HEK293T (cell line): ENCODE results near the gene OLFML3.
A peak's percentile ranks its signal among the peaks of the same experiment; 100 is the strongest.
"Not testable (repeated sequence)": the region's sequence is repeated elsewhere in the genome, so short reads cannot be mapped to it uniquely, and the experiment has no call there.

Source experiments
- CTCF ChIA-PET: fragments of 350-600 bp; formaldehyde crosslinking; extraction: SDS; loops from one replicate; lab custom pipeline; 2021; ENCODE audit warnings: antibody characterized with exemption, inconsistent platforms; lab: Yijun Ruan, JAX
- POLR2A ChIA-PET: fragments of 350-600 bp; formaldehyde crosslinking; extraction: SDS; loops from one replicate; lab custom pipeline; 2020; ENCODE audit warnings: antibody characterized with exemption, inconsistent platforms; lab: Yijun Ruan, JAX
- DNase-seq: peaks from one replicate; pipeline ENCODE4 v3.0.0; 2012; ENCODE audit warnings: mixed read lengths; ENCODE audit errors: extremely low spot score
- ARNT ChIP-seq: fragments of 450-650 bp; IDR thresholded peaks from 2 replicates; pipeline ENCODE4 v1.6.1; 2017; ENCODE audit warnings: mild to moderate bottlenecking
- BHLHE40 ChIP-seq: fragments of 450-650 bp; IDR thresholded peaks from 2 replicates; pipeline ENCODE4 v1.6.1; 2016; ENCODE audit warnings: mild to moderate bottlenecking, moderate library complexity, borderline replicate concordance
- CTBP1 ChIP-seq: fragments of 450-650 bp; IDR thresholded peaks from 2 replicates; pipeline ENCODE4 v1.6.1; 2016; ENCODE audit warnings: borderline replicate concordance
- ELF4 ChIP-seq: fragments of 450-650 bp; IDR thresholded peaks from 2 replicates; pipeline ENCODE4 v1.6.1; 2017; ENCODE audit warnings: antibody characterized with exemption
- FOXA1 ChIP-seq: fragments of 450-650 bp; IDR thresholded peaks from 2 replicates; pipeline ENCODE4 v1.6.1; 2016; ENCODE audit warnings: mild to moderate bottlenecking
- FOXK2 ChIP-seq: fragments of 450-650 bp; IDR thresholded peaks from 2 replicates; pipeline ENCODE4 v1.6.1; 2016; ENCODE audit warnings: mild to moderate bottlenecking
- FOXM1 ChIP-seq: fragments of 450-650 bp; IDR thresholded peaks from 2 replicates; pipeline ENCODE4 v1.6.1; 2017; ENCODE audit warnings: mild to moderate bottlenecking, borderline replicate concordance
- HDGF ChIP-seq: fragments of 450-650 bp; IDR thresholded peaks from 2 replicates; pipeline ENCODE4 v1.6.1; 2017; ENCODE audit warnings: antibody characterized with exemption, borderline replicate concordance
- L3MBTL2 ChIP-seq: fragments of 450-650 bp; conservative IDR thresholded peaks from 2 replicates; pipeline ENCODE4 v1.6.1; 2016; ENCODE audit warnings: mild to moderate bottlenecking
- LEF1 ChIP-seq: fragments of 450-650 bp; IDR thresholded peaks from 2 replicates; pipeline ENCODE4 v1.6.1; 2017; ENCODE audit warnings: mild to moderate bottlenecking, borderline replicate concordance
- NFRKB ChIP-seq: fragments of 450-650 bp; IDR thresholded peaks from 2 replicates; pipeline ENCODE4 v1.6.1; 2016; ENCODE audit warnings: mild to moderate bottlenecking, moderate library complexity
- SP1 ChIP-seq: fragments of 450-650 bp; IDR thresholded peaks from 2 replicates; pipeline ENCODE4 v1.6.1; 2017
- SUZ12 ChIP-seq: fragments of 450-650 bp; IDR thresholded peaks from 2 replicates; pipeline ENCODE4 v1.6.1; 2016; ENCODE audit warnings: mild to moderate bottlenecking
- TARDBP ChIP-seq: fragments of 450-650 bp; IDR thresholded peaks from 2 replicates; pipeline ENCODE4 v1.6.1; 2016
- ZNF384 ChIP-seq: fragments of 450-650 bp; IDR thresholded peaks from 2 replicates; pipeline ENCODE4 v1.6.1; 2016
- TF ChIP-seq, protein P1 (sequence below): fragments of 450-650 bp; IDR thresholded peaks from 2 replicates; pipeline ENCODE4 v1.6.1; 2016

Gene OLFML3

DNA sequence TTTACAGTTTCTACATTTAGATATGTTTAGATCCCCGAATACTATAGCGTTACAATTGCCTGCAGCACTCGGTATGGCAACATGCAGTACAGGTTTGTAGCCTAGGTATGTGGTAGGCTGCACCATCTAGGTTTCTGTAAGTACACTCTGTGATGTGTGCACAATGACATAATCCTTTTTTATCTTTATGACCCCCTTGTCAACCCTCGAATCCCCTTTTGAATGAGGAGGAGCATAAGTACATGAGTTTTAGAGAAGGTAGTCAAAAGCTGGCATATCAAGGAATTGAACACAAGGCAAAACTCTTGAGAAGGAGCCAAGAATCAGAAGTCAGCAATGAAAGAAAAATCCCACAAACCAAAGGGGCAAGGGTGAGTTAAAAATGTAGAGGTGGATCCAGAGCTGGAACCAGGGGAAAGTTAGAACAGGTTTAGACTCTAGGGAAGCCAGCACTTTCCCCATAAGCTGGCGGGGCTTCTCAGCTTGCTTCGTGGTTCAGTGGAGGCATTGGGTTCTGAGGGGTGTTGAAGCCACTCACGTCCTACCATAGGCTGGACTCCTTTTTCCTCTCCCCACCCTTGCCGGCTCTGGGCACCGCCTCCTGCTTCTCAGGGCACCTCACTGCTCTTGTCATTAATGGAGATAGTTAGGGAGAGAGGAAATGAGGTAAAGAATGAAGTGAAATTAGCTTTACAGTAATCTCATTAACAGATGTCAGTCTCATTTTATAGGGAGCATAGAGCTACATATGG lies 31.3 kb downstream of the OLFML3 start:
- POLR2A ChIA-PET = no interaction called here
- TF ChIP-seq TARDBP (no peak), BHLHE40 (no peak), CTBP1 (no peak), ELF4 (no peak), LEF1 (no peak), ZNF384 (no peak), FOXM1 (no peak), ARNT (no peak)
- TF ChIP-seq, protein P1, sequence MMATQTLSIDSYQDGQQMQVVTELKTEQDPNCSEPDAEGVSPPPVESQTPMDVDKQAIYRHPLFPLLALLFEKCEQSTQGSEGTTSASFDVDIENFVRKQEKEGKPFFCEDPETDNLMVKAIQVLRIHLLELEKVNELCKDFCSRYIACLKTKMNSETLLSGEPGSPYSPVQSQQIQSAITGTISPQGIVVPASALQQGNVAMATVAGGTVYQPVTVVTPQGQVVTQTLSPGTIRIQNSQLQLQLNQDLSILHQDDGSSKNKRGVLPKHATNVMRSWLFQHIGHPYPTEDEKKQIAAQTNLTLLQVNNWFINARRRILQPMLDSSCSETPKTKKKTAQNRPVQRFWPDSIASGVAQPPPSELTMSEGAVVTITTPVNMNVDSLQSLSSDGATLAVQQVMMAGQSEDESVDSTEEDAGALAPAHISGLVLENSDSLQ = no peak
- CTCF ChIA-PET = interaction anchor here (0.6 to 1.2 kb wide), 3 partner anchors 13 to 272 kb away, joined by 3 to 4 read pairs (median 3); no protein-coding TSS in a partner anchor
- DNase-seq = no peak

DNA sequence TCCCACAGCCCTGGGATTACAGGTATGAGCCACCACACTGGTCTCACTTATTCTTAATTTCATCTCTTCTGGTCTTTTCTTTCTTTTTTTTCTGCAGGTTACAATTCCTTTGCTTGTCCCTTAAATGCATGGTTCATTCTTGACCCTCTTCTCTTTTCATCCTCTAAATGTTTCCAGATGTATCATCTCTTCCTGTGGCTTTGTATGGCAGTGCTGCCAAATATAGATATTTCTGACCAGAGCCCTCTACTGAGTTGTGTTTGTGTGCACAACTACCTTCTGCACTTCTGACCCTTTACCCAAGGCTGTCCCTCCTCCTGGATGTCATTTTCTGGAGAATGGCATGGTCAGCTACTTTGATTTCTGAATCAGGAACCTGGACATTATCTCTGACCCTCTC lies 32.5 kb downstream of the OLFML3 start:
- CTCF ChIA-PET = interaction anchor here (1.2 kb wide), 1 partner anchor 271 kb away, joined by 4 read pairs; no protein-coding TSS in a partner anchor
- POLR2A ChIA-PET = no interaction called here
- TF ChIP-seq ARNT (no peak), FOXM1 (no peak), HDGF (no peak), L3MBTL2 (no peak), FOXK2 (no peak), NFRKB (no peak), SP1 (no peak), CTBP1 (no peak), SUZ12 (no peak), TARDBP (no peak)
- TF ChIP-seq, protein P1 = no peak
- no peak for DNase-seq

DNA sequence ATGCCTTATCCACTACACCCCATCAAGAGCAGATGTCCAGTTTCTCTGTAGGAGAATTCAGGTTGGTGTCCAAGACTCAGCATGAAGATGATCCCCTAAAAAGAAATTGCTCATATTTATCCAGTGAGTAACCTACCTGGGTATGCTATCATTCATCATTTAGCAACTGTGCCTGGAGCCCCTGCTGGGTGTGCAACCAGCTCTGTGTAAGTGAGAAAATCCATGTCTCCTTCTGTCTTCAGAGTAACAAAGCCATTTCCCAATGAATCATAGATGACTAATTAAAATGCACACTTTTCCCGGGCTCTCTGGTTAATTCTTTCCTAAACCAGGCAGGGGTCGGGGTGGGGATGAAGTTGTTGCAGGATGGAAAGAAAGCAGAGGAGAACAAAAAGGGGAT lies 35.8 kb downstream of the OLFML3 start:
- DNase-seq = no peak
- ChIA-PET CTCF (no interaction called here), POLR2A (no interaction called here)
- TF ChIP-seq FOXA1 (no peak), ELF4 (no peak)

DNA sequence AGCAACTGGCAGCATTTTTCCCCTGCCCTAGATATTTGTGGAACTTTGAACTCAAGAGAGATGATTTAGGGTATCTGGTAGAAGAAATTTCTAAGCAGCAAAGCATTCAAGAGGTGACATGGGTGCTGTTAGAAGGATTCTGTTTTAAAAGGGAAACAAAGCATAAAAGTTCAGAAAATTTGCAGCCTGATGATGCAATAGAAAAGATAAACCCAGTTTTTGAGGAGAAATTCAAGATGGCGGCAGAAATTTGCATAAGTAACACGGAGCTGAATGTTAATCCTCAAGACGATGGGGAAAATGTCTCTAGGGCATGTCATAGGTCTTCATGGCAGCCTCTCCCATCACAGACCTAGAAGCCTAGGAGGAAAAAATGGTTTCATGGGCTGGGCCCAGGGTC lies 40.5 kb downstream of the OLFML3 start:
- CTCF ChIA-PET, DNase-seq, POLR2A ChIA-PET: not testable (repeated sequence)

DNA sequence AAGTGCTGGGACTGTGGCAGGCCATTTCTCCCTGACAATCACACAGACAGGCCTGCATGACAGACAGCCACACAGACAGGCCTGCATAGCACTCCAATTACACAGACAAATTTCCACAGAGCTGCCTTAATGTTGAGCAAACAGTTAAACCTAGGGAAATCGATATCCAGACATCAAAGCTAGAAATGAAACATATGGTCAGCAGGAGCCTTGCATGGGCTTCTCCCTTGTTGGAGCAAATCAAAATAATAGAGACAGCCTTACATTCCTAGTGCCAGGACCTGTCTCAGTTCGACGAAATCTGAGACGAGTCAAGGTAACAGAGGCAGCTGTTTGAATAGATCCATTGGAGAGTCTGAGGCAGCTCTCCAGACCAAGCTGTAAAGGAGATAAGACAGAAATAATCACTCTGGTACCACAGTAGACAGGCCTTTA lies 42.4 kb downstream of the OLFML3 start:
- DNase-seq = no peak
- CTCF ChIA-PET = no interaction called here
- POLR2A ChIA-PET = no interaction called here
- TF ChIP-seq, protein P1 = peak; percentile 64
- TF ChIP-seq TARDBP = no peak
- no peak for TF ChIP-seq L3MBTL2
- TF ChIP-seq FOXM1 = no peak
- TF ChIP-seq LEF1 = no peak

DNA sequence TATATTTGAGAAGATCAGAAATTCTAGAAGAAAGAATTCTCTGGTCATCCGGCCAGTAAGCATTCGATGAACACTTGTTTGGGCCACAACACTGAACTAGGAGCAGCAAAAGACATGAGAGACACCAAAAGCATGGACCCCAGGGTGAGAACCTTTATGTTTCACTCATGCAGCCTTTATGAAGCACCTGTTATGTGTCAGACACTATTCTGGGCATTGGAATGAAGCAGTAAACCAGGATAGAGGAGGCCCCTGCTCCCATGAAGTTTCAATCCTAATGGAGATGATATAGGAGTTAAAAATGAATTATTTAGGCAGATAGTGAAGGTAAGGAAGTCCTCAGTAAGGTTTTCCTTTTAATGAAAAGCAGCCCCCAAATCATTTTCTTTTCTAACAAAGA lies 43.6 kb downstream of the OLFML3 start:
- ChIA-PET POLR2A (no interaction called here), CTCF (interaction anchor here (3.1 kb wide), 1 partner anchor 12 kb away, joined by 8 read pairs; no protein-coding TSS in a partner anchor)
- TF ChIP-seq L3MBTL2 (no peak), FOXA1 (no peak), ELF4 (no peak), ARNT (no peak), SP1 (no peak), CTBP1 (no peak), BHLHE40 (no peak), FOXK2 (no peak), ZNF384 (no peak), LEF1 (no peak), NFRKB (no peak), HDGF (no peak), TARDBP (no peak), SUZ12 (no peak), FOXM1 (no peak)
- TF ChIP-seq, protein P1 = no peak
- DNase-seq = no peak
